ENCODE results near the gene SYVN1.

GRCh38 chr11:65151331-65151899, 17.1 kb upstream of the SYVN1 start:
- TF ChIP-seq SP1 (IDR thresholded peaks at IDR 0.05; ENCODE audit: low read depth, low read length) = no peak
- TF ChIP-seq CTCF (IDR thresholded peaks at IDR 0.05 in 2 of 3, conservative IDR thresholded peaks at IDR 0.05 in 1 of 3; ENCODE audit: control insufficient read depth in 2 of 3, extremely low read depth in 1 of 3, insufficient read depth in 1 of 3, low read depth in 3 of 3, low read length in 3 of 3) = no peak
- TF ChIP-seq POLR2AphosphoS5 (IDR thresholded peaks at IDR 0.05; ENCODE audit: low read length) = no peak
- no peak for TF ChIP-seq PBX3 (IDR thresholded peaks at IDR 0.05; ENCODE audit: insufficient replicate concordance, low read depth, low read length)
- no peak for TF ChIP-seq CREB1 (IDR thresholded peaks at IDR 0.05; ENCODE audit: low read depth)
- no peak for TF ChIP-seq GABPA (IDR thresholded peaks at IDR 0.05; ENCODE audit: low read depth)
- TF ChIP-seq EP300 (IDR thresholded peaks at IDR 0.05; ENCODE audit: borderline replicate concordance in 1 of 2, control insufficient read depth in 1 of 2, low read depth in 2 of 2, low read length in 2 of 2) = no peak
- TF ChIP-seq POLR2A (IDR thresholded peaks at IDR 0.05; ENCODE audit: low read depth, low read length) = no peak
- TF ChIP-seq MXI1 (IDR thresholded peaks at IDR 0.05; ENCODE audit: low read depth, low read length) = no peak
- TF ChIP-seq CUX1 (IDR thresholded peaks at IDR 0.05; ENCODE audit: insufficient replicate concordance, low read depth, low read length) = no peak
- TF ChIP-seq NFYB (IDR thresholded peaks at IDR 0.05; ENCODE audit: insufficient read depth, low read depth, low read length) = no peak
- TF ChIP-seq TCF3 (IDR thresholded peaks at IDR 0.05; ENCODE audit: borderline replicate concordance, insufficient read depth, low read depth, low read length) = no peak
